Stimulated activated CD4-positive, alpha-beta T cell treated with anti-CD3 and anti-CD28 coated beads, Interleukin-2, amount 100 ng/mL, for 48 hours (primary cell): ENCODE data around the gene E2F7.

Experiments
- DNase-seq, 2 donors: peaks; one replicate each; pipeline ENCODE4 v3.0.0-alpha.2; 2020

E2F7 gene

GRCh38 chr12:77062846-77063461 is 2.4 kb downstream of the E2F7 start:
- DNase-seq: no peak

- DNase-seq: no peak
These were observed 3.0 kb downstream of the E2F7 start for GRCh38 chr12:77062396-77062795.

GRCh38 chr12:77060883-77061240 is 4.5 kb downstream of the E2F7 start:
- DNase-seq: no peak

- no peak for DNase-seq
These were observed 5.1 kb downstream of the E2F7 start for GRCh38 chr12:77060136-77060882.

- no peak for DNase-seq
These were observed 6.6 kb downstream of the E2F7 start for GRCh38 chr12:77058740-77059139.

GRCh38 chr12:77054851-77055250 is 10.5 kb downstream of the E2F7 start:
- no peak for DNase-seq

- DNase-seq: no peak
These were observed 12.1 kb downstream of the E2F7 start for GRCh38 chr12:77053259-77053658.

GRCh38 chr12:77049767-77050353 is 15.5 kb downstream of the E2F7 start:
- DNase-seq: no peak

GRCh38 chr12:77047341-77048109 is 17.8 kb downstream of the E2F7 start:
- no peak for DNase-seq

GRCh38 chr12:77046468-77046867 is 18.9 kb downstream of the E2F7 start:
- no peak for DNase-seq

- no peak for DNase-seq
These were observed 20.2 kb downstream of the E2F7 start for GRCh38 chr12:77045183-77045582.

GRCh38 chr12:77044721-77045120 is 20.6 kb downstream of the E2F7 start:
- DNase-seq: no peak

- no peak for DNase-seq
These were observed 22.5 kb downstream of the E2F7 start for GRCh38 chr12:77042833-77043232.

GRCh38 chr12:77040231-77040630 is 25.1 kb downstream of the E2F7 start:
- DNase-seq: no peak

- no peak for DNase-seq
These were observed 30.1 kb downstream of the E2F7 start for GRCh38 chr12:77035226-77035625.

- no peak for DNase-seq
These were observed 31.5 kb downstream of the E2F7 start for GRCh38 chr12:77033658-77034536.

- DNase-seq: no peak
These were observed 33.0 kb downstream of the E2F7 start for GRCh38 chr12:77032406-77032805.

- no peak for DNase-seq
These were observed 33.6 kb downstream of the E2F7 start for GRCh38 chr12:77031745-77032144.

GRCh38 chr12:77025782-77026314 is 39.5 kb downstream of the E2F7 start:
- no peak for DNase-seq

- DNase-seq: no peak
These were observed 41.9 kb downstream of the E2F7 start for GRCh38 chr12:77023501-77023900.

GRCh38 chr12:77019920-77020319 is 45.4 kb downstream of the E2F7 start:
- DNase-seq: no peak

- DNase-seq: no peak
These were observed 48.8 kb downstream of the E2F7 start for GRCh38 chr12:77016606-77017005.
